HG03439 (cell line): ENCODE data around the gene DKK2.
"Not testable (repeated sequence)": the region's sequence is repeated elsewhere in the genome, so short reads cannot be mapped to it uniquely, and the experiment has no call there.

Source experiments
- ATAC-seq: cut with Tn5 transposase; IDR thresholded peaks from one replicate; pipeline ENCODE4 v1.9.1; 2021; ENCODE audit warnings: mild to moderate bottlenecking, moderate library complexity; ENCODE audit not compliant: unreplicated experiment

DKK2 gene

GRCh38 chr4:106914223-106914622 lies 121.9 kb downstream of the DKK2 start:
- ATAC-seq: no peak

GRCh38 chr4:106909486-106910188 lies 126.5 kb downstream of the DKK2 start:
- no peak for ATAC-seq

- not testable (repeated sequence) for ATAC-seq
Measured at GRCh38 chr4:106908049-106908448, 128.1 kb downstream of the DKK2 start.

GRCh38 chr4:106907216-106907615 lies 128.9 kb downstream of the DKK2 start:
- no peak for ATAC-seq

- no peak for ATAC-seq
Measured at GRCh38 chr4:106906728-106907127, 129.4 kb downstream of the DKK2 start.

- ATAC-seq: no peak
Measured at GRCh38 chr4:106898621-106899230, 137.4 kb downstream of the DKK2 start.

- no peak for ATAC-seq
Measured at GRCh38 chr4:106893903-106894302, 142.2 kb downstream of the DKK2 start.

- no peak for ATAC-seq
Measured at GRCh38 chr4:106893395-106893881, 142.7 kb downstream of the DKK2 start.

- no peak for ATAC-seq
Measured at GRCh38 chr4:106892786-106893185, 143.3 kb downstream of the DKK2 start.

- ATAC-seq: no peak
Measured at GRCh38 chr4:106875340-106875739, 160.8 kb downstream of the DKK2 start.
